HG03442 (cell line): ENCODE results near the gene MAD2L1BP.
"Not testable (repeated sequence)": the region's sequence is repeated elsewhere in the genome, so short reads cannot be mapped to it uniquely, and the experiment has no call there.

Source experiments
- ATAC-seq: cut with Tn5 transposase; IDR thresholded peaks from one replicate; pipeline ENCODE4 v1.9.1; 2021; ENCODE audit warnings: mild to moderate bottlenecking, moderate library complexity; ENCODE audit not compliant: unreplicated experiment

MAD2L1BP gene, protein sequence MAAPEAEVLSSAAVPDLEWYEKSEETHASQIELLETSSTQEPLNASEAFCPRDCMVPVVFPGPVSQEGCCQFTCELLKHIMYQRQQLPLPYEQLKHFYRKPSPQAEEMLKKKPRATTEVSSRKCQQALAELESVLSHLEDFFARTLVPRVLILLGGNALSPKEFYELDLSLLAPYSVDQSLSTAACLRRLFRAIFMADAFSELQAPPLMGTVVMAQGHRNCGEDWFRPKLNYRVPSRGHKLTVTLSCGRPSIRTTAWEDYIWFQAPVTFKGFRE

DNA sequence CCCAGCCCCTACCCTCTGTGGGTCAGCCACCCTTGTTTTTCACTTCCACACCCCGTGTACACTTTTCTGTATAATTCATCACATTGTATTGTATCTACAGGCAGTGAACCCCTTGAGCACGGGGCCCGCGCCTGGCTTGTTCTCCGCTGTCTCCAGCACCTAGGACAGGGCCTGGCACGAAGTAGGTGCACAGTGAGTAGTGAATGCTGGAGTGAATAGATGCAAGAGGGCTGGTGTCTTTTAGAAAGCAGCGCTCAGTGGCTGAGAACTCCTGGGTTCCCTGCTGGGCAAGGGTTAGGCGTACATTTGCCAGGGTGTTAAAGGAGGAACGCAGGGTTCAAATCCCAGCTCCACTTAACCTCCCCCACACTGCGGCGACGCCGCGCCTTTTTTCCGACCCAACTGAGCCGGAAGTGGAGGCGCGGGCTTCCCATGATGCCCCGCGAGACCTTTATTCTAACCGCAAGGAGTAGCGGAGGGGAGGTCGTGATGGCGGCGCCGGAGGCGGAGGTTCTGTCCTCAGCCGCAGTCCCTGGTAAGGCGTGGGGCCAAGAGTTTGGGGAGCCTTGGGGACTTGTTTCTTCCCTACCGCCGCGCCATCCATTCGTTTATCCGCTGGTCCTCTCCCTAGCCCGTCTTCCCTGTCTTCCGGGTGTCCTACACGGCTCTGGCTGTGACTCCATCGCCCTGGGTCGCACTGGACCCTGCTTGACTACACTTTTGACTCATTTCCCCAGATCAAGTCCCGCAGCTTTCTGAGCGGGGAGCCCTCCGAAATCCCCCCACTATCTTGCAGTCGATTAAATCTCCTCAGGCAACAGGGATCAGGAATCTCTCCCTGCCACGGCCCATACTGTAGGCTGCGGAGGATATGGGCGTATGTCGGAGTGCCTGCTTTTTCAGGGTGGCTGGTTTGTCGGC is at the start of gene MAD2L1BP:
MAD2L1BP (plus strand) TSS at position 454 of the 921 bp plus-strand sequence; CDS start at position 490, 36 bp downstream.
- peak; percentile 74 for ATAC-seq

DNA sequence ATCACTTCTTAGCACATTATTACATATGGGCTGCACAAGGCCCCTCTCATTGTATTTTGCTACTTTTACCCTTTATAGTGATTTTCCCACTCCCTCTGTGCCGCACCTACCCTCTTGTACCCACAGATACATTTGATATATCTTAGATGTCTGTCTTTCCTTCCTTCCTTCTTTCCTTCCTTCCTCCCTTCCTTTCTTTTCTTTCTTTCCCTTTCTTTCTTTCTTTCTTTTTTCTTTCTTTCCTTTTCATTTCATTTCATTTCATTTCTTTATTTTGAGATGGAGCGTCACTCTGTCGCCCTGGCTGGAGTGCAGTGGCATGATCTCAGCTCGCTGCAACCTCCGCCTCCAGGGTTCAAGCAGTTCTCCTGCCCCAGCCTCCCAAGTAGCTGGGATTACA is 47.4 kb upstream of the MAD2L1BP start:
- ATAC-seq = no peak

DNA sequence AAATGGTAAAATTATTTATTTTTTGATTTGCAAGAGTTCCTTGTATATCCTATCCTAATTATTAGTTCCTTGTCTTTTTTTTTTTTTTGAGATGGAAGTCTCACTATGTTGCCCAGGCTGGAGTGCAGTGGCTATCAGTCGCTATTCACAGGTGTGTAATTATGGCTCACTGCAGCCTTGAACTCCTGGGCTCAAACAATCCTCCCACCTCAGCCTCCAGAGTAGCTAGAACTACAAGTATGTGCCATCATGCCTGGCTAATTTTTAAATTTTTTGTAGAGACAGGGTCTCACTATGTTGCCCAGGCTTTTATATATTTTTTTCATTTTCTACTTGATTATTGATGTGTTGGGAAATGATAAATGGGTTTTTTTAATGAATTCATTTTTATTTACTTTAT is 46.1 kb upstream of the MAD2L1BP start:
- ATAC-seq = not testable (repeated sequence)

DNA sequence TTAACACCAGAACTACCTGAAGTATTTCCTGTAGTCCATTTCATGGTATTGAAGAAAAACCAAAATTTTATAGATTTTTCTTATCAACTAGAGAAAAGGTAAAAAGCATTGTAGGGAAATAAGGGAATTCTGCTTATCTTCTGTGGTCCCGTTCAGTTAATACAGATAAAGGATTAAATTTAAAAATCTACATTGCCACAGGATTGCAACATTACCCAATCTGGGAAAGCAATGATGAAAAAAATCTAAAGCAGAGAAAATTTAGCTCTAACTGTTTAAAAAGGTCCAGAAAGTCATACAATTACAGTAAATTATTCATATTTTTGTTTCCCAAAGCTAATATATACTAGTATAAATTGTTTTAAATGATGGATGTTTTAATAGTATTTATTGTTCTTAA is 41.7 kb upstream of the MAD2L1BP start:
- ATAC-seq = no peak

DNA sequence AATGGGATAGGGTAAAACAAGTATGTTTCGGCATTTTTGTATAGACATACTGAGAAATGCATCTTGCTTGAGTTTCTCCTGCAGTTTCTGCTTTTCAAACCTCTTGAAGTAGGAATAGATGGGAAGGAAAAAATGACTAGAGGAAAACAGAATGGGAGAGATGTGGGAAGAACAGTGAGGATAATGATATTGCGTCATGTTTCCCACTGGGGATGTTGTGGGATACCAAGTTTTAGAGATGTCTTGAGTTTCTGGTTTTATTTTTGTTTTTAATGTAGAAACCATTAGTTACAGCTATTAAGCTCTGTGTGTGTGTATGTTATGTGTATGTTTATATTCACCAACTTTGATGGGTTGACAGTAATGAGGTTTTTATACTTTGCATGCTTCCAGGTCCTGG is 35.0 kb upstream of the MAD2L1BP start:
- ATAC-seq = no peak

DNA sequence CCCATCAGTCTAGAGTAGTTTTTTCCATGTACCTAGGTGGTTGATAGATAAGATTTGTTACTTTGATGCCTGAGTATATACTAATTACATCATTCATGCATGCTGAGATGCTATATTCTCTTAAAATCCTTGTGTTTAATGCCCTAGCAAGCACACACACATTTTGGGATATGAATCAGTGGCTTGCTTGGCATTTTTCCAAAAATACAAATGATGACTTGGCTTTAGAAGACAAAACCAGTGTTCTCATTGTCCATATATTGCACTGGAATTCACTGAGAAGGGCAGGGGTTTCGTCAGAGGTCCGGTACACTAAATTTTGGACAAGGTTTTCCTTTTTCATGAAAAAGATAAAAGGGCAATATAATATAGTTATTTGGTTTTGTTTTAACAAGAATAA is 31.5 kb upstream of the MAD2L1BP start:
- ATAC-seq = no peak

DNA sequence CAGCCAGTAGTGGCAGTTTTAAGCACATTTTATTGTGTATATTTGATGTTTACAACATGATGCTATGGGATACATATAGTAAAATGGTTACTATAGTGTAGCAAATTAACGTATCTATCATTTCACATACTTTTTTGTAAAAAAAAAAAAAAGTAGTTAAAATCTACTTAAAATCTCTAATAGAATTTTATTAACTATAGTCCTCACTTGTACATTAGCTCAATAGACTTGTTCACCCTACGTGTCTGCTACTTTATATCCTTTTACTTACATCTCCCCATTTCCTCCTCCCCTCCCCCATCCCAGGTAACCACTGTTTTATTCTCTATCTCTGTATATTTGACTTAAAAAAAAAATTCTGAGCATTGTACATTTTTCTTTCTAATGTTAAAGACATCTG is 29.6 kb upstream of the MAD2L1BP start:
- ATAC-seq = no peak

DNA sequence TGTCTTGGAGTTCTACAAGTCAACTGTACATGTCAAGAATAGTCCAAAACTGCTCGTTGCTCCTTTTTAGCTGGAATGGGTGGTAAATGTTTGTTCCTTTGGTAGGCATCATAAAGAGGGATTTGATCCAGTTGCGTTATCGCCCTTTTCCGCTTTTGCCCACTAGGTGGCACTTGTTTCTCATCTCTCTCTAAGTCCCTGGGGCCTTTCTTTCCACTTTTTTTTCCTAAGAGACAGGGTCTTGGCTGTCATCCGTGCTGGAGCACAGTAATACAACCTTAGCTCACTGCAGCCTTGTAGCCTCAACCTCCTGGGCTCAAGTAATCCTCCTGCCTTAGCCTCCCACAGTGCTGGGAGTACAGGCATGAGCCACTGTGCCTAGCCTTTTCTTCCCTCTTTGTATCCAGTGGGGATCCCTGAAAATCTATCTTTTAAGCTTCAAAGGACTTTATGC is 27.3 kb upstream of the MAD2L1BP start:
- ATAC-seq = no peak

DNA sequence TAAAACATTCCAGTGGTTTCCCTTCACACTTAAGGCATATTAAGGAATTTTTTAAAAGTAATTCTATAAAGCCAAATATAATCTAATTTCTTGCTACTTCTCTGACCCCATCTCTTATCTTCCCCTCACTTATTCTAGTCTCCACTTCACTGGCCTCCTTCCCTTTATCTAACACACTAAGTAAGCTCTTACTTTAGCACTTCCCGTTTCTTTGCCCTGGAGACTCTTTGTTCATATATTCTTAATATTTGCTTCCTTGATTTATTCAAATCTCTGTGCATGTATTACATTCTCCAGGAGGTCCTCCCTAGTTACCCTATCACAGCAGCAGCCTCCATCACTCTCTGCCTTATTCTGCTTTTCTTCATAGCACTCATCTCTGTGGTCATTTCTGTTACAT is 26.8 kb upstream of the MAD2L1BP start:
- ATAC-seq = no peak

DNA sequence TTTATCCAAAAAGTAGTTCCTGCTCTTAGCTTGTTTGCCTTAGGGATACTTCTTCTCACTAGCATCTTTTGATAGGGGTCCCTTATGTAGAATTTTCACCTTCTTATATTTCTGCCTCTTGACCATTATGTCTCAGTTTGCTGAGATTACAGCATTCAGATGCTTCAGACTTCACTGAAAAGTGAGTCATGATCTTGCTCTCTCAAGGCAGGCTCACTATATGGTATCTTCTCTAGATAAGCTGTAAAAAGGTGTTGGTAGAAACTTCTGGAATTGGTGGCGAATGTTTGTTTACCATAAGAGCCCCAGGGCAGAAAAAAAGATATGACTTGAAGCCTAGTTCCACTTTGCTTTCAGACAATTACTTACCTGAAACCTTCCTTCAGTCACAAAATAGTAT is 26.2 kb upstream of the MAD2L1BP start:
- ATAC-seq = no peak

DNA sequence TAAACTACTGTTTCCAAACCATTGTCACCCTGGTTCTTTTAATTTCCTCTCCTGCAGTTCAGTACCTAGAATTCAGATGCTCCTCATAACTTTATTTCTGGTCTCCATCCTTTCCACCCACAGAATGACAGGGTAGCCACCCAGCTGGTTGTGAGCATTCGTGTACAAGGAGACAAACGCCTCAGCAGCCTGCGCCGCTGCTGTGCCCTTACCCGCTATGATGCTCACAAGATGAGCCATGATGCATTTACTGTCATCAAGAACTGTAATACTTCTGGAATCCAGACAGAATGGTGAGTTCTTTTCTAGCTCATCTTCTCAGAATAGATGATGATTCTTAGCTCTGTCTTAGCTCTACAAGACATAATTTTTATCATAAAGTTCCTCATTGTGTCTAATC is 25.2 kb upstream of the MAD2L1BP start:
- ATAC-seq = no peak

DNA sequence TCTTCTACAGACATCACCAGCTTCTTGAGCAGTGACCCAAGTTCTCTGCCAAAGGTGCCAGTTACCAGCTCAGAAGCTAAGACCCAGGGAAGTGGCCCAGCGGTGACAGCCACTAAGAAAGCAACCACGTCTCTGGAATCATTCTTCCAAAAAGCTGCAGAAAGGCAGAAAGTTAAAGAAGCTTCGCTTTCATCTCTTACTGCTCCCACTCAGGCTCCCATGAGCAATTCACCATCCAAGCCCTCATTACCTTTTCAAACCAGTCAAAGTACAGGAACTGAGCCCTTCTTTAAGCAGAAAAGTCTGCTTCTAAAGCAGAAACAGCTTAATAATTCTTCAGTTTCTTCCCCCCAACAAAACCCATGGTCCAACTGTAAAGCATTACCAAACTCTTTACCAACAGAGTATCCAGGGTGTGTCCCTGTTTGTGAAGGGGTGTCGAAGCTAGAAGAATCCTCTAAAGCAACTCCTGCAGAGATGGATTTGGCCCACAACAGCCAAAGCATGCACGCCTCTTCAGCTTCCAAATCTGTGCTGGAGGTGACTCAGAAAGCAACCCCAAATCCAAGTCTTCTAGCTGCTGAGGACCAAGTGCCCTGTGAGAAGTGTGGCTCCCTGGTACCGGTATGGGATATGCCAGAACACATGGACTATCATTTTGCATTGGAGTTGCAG is 21.8 kb upstream of the MAD2L1BP start:
- no peak for ATAC-seq

DNA sequence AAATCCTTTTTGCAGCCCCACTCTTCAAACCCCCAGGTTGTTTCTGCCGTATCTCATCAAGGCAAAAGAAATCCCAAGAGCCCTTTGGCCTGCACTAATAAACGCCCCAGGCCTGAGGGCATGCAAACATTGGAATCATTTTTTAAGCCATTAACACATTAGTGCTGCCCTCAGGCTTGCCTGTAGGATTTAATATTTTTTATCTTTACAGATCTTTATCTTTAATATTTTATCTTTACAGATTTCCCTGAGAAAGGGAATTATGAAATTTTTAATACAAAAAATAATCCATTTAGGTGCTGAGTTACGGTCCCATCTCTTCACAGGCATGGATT is 21.3 kb upstream of the MAD2L1BP start:
- ATAC-seq = no peak

DNA sequence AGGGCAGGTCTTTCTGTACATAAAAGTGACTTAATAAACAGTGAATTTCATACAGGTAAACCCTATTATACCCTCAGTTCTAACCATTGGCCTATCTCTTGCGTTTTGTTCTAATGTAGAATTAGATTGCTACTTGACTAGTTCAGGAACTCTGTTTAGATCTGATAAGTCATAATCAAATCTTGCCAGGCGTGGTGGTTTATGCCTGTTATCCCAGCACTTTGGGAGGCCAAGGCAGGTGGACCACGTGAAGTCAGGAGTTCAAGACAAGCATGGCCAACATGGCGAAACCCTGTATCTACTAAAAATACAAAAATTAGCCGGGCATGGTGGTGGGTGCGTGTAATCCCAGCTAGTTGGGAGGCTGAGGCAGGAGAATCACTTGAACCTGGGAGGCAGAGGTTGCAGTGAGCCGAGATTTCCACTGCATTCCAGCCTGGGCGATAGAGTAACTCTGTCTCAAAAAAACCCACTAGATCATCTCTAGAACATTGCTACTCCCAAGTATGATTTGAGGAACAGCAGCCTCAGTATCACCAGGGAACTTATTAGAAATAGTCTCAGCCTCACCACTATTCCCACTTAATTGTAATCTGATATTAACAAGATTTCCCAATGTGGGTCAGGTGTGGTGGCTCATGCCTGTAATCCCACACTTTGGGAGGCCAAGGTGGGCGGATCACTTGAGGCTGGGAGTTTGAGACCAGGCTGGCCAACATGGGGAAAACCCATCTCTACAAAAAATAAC is 18.7 kb upstream of the MAD2L1BP start:
- ATAC-seq = no peak

DNA sequence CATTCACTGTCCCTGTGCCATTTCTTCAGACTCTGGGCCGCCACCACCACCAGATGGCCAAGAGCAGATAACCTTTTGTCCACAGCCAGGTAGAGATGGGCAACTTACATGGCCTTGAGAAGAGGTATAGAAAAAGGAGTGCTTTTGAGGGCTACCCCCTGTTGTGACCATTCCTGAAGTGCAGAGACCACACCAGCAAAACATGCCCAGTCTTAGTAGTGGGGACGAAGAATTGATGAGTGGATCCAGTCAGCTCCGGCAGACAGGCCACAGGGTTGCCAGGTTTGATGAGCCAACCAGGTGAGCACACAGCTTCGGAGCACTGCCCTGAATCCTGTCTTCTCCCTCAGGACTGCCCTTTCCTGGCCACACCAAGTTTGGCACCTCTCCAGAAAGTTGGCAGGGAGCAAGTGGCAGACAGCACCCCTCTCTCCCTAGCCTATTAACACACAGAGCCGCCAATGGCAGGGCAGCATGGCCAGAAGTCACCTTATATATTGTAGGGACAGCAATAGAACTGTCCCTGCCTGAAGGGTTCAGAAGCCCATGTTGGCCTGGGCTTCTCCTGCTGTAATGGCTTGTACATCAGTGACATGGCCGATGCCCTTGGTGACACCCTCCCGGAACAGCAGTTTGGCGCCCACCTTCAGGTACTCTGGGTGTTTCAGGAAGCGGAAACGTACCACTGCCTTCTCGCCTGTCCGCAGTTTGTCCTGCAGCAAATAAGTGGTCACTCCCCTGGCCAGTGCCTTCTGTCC is 14.4 kb upstream of the MAD2L1BP start:
- ATAC-seq = no peak

DNA sequence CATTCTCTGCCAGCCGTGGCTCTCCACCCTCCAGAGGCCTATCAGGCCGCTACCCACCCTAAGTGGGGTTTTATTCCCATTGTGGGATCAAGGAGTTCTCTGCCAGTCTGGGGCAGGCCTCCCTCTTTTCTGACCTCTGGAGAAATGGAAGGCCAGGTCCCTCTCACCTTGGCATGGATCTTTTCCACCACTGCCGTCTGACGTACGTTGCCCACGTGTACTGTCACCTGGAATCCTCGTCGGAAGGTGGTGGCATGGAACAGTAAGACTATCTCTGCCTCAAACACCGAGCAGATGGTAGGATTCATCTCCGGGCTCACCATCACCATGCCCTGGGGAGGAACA is 13.8 kb upstream of the MAD2L1BP start:
- no peak for ATAC-seq

DNA sequence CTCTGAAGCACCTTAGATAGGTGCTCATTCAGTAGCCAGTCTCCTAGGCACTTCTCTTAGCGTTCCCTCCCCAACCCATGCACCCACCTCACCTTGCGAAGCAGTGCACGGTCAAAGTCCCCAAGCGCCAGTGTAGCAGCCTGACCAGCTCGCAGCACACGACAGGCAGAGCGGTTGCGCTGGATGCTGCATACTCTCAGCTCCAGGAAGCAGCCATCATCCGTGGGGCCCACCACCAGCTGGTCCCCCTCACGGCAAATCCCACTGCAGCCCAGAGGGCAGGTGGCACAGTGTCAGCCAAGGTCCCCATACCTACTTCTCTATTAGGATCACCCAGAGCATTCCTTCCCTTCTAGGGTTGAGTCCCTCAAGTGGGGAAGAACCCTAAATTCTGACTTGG is 13.1 kb upstream of the MAD2L1BP start:
- no peak for ATAC-seq

DNA sequence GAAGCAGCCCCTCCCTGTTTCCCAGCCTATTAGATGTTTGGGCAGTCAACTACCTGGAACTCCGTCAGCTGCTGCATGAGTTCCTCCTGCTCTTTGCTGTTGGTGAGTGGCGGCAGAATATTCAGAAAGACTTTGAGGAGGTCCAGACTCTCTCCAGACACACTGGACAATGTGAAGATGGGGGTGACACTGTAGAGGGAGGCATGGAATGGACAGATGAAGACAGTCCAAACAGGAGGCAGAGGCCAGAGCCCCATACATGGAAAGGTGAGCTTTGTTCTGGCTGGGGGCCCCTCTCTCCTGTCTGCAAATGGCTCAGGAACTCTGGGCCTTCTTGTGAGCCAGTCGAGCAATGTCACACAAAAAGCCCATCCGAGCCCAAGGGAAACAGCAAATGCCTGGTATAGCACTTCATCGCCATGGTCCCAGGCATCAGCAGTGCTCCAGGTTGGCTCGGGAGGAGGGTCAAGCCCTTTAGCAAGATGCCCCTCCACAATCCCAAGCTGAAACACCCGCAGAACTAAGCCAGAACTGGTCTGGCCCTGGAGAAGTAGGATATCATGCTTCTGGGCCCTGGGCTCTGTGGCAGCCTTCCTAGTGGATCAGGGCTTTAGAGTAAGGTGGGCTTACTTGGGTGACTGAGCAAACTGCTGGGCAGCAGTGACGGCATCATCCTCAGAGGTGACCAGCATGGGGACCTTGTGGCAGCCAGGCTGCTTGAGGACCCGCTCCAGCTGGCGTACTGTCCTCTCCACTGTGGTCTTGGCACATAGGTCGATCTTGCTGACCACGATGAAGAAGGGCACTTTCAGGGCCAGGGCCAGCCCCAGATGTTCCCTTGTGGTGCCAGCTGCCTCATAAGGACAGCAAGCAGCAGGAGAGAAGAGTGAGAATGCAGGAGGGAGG is 11.5 kb upstream of the MAD2L1BP start:
- ATAC-seq = no peak

DNA sequence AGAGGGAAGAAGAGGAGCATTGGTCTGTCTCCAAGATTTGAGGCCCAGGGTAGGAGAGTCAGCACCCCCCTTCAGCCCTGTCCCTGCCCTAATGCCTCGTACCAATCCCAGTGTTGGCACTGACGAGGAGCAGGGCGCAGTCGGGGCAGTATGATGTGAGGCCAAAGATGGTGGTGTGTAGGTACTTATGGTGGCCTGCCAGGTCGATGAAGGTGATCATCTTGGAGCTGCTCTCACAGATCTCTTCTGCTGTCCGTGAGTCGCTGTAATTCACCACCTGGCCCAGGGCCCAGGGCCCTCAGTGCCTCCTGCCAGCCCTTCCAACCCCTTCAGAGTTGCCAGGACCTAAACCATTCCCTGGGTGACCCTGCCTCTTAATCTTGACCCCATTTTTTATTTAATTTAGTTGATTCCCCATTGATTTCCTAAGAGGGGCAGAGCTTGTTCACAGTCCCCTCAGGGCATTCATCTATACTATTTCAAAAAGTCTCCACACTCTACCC is 10.8 kb upstream of the MAD2L1BP start:
- ATAC-seq = no peak
